ENCODE results near the gene RAI1. TPM values are rescaled to one million over a fixed set of nuclear protein-coding genes. Genes with fewer than 3 reads are reported as not detected.

RAI1 gene
- polyA plus RNA-seq, 4 donors, result 21.8 to 32.4 (median 23.6) TPM

GRCh38 chr17:17809531-17810083 is 128.3 kb downstream of the RAI1 start:
- DNase-seq (ENCODE audit: low read depth in 4 of 4, low spot score in 3 of 4), result no peak

GRCh38 chr17:17810084-17810894 is 129.0 kb downstream of the RAI1 start:
- peak in 3 of 4 donors; percentile 58 to 68 (median 66) for DNase-seq (ENCODE audit: low read depth in 4 of 4, low spot score in 3 of 4)

- DNase-seq (ENCODE audit: low read depth in 4 of 4, low spot score in 3 of 4), result no peak
These were observed 129.6 kb downstream of the RAI1 start for GRCh38 chr17:17810895-17811248.

GRCh38 chr17:17811381-17812210 is 130.3 kb downstream of the RAI1 start:
- peak in 1 of 4 donors; percentile 63 for DNase-seq (ENCODE audit: low read depth in 4 of 4, low spot score in 3 of 4)

GRCh38 chr17:17812211-17813054 is 131.2 kb downstream of the RAI1 start:
- DNase-seq (ENCODE audit: low read depth in 4 of 4, low spot score in 3 of 4), result no peak

GRCh38 chr17:17813055-17813724 is 131.9 kb downstream of the RAI1 start:
- DNase-seq (ENCODE audit: low read depth in 4 of 4, low spot score in 3 of 4), result no peak

GRCh38 chr17:17813725-17814095 is 132.5 kb downstream of the RAI1 start:
- DNase-seq (ENCODE audit: low read depth in 4 of 4, low spot score in 3 of 4), result no peak

- no peak for DNase-seq (ENCODE audit: low read depth in 4 of 4, low spot score in 3 of 4)
These were observed 133.2 kb downstream of the RAI1 start for GRCh38 chr17:17814162-17815061.

- DNase-seq (ENCODE audit: low read depth in 4 of 4, low spot score in 3 of 4), result no peak
These were observed 133.8 kb downstream of the RAI1 start for GRCh38 chr17:17815062-17815406.

- DNase-seq (ENCODE audit: low read depth in 4 of 4, low spot score in 3 of 4), result no peak
These were observed 134.4 kb downstream of the RAI1 start for GRCh38 chr17:17815436-17816200.

- DNase-seq (ENCODE audit: low read depth in 4 of 4, low spot score in 3 of 4), result no peak
These were observed 135.1 kb downstream of the RAI1 start for GRCh38 chr17:17816240-17816814.

GRCh38 chr17:17816831-17817551 is 135.7 kb downstream of the RAI1 start:
- no peak for DNase-seq (ENCODE audit: low read depth in 4 of 4, low spot score in 3 of 4)

- DNase-seq (ENCODE audit: low read depth in 4 of 4, low spot score in 3 of 4), result no peak
These were observed 136.3 kb downstream of the RAI1 start for GRCh38 chr17:17817552-17817947.

- no peak for DNase-seq (ENCODE audit: low read depth in 4 of 4, low spot score in 3 of 4)
These were observed 136.8 kb downstream of the RAI1 start for GRCh38 chr17:17818088-17818526.

GRCh38 chr17:17819111-17819510 is 137.9 kb downstream of the RAI1 start:
- DNase-seq (ENCODE audit: low read depth in 4 of 4, low spot score in 3 of 4), result no peak

- no peak for DNase-seq (ENCODE audit: low read depth in 4 of 4, low spot score in 3 of 4)
These were observed 138.3 kb downstream of the RAI1 start for GRCh38 chr17:17819561-17819995.

GRCh38 chr17:17820046-17820445 is 138.8 kb downstream of the RAI1 start:
- no peak for DNase-seq (ENCODE audit: low read depth in 4 of 4, low spot score in 3 of 4)

Data from right renal pelvis (tissue), 4 donors.